Colonic mucosa (tissue), 4 donors: ENCODE results near the gene WNT4. TPM values are rescaled to one million over a fixed set of nuclear protein-coding genes. Genes with fewer than 3 reads are reported as not detected.

ENCODE experiments used
- DNase-seq: peaks from one replicate; pipeline ENCODE4 v3.0.0-alpha.2; 2020
- H3K27ac ChIP-seq: fragments of 200-600 bp; one replicate; pipeline ENCODE4 v1.8.0; 2021
- H3K27me3 ChIP-seq: fragments of 200-600 bp; one replicate; pipeline ENCODE4 v1.8.0; 2021
- H3K36me3 ChIP-seq: fragments of 200-600 bp; one replicate; pipeline ENCODE4 v1.8.0; 2021
- H3K4me1 ChIP-seq: fragments of 200-600 bp; one replicate; pipeline ENCODE4 v1.8.0; 2021; ENCODE audit warnings: mild to moderate bottlenecking
- H3K4me3 ChIP-seq: fragments of 200-600 bp; one replicate; pipeline ENCODE4 v1.8.0; 2021
- H3K9ac ChIP-seq, 2 donors: one replicate each; pipeline ENCODE4 v1.7.0; 2013; ENCODE audit warnings: control low read depth in 2 of 2, low read depth in 2 of 2, low read length in 2 of 2
- H3K9me3 ChIP-seq: fragments of 200-600 bp; one replicate; pipeline ENCODE4 v1.8.0; 2021
- CTCF ChIP-seq: fragments of 200-600 bp; IDR thresholded peaks from one replicate; pipeline ENCODE4 v1.8.0; 2022; ENCODE audit warnings: antibody characterized with exemption, mild to moderate bottlenecking
- intact Hi-C: fragments of 100-400 bp; cut with DNase I; formaldehyde crosslinking; loops from one replicate; pipeline ENCODE4 v1.14.1; 2022
- total RNA-seq, 2 donors: library from RNA; stranded (reverse); fragmentation: NEBNext Ultra II Directional in 1 of 2; extraction: Animal tissue kit (Norgen Biotek cat#: 25700) in 1 of 2; gene quantifications; one replicate each; pipeline ENCODE4 v1.2.1, GENCODE V29; 2021
- donor health status: healthy.
- donor health status: DM: no; HTN: no; CAD: no.
- donor health status: DM: no; HTN: no; CAD: no.

WNT4 gene
- total RNA-seq, 2 donors from 2014 or later = 2.5 to 2.7 TPM

GRCh38 chr1:22169816-22170215 lies 26.9 kb upstream of the WNT4 start:
- Histone ChIP-seq H3K4me3 (no peak overlapping the region), H3K36me3 (no peaks in the 10 kb centered on the region), H3K9me3 (no peaks in the 10 kb centered on the region), H3K27me3 (no peaks in the 10 kb centered on the region), H3K4me1 (no peaks in the 10 kb centered on the region), H3K27ac (no peak overlapping the region), H3K9ac (no peak overlapping the region)
- no peak for TF ChIP-seq CTCF
- intact Hi-C loops = no loop called here
- no peak for DNase-seq

DNA sequence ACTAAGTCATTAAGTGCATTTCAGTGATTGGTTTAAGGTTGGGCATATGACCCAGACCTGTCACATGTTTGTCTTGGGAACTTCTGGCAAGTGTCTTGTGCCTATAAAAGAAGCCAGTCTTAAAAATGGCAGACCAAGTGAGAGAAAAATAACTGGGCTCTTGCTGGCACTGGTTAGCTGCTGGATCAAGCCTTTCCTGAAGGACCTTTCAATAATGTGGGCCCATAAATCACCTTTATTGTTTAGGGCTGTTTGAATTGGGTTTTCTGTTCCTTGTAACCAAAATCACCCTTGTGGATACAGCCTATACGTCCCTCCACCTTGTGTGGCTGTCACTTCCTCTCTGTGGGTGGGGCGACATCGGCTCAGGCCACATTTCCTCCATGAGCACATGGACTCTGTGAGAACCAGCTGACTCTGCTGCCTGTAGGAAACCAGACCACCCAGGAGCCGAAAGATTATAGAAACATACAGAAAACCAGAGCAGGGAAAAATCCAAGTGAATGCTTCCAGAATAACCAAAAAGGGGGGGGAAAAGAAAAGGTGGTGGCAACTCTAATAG lies 25.6 kb upstream of the WNT4 start:
- H3K9ac ChIP-seq = no peak overlapping the region
- no peak for DNase-seq
- H3K36me3 ChIP-seq = no peaks in the 10 kb centered on the region
- no peaks in the 10 kb centered on the region for H3K4me1 ChIP-seq
- no peak for TF ChIP-seq CTCF
- no peak overlapping the region for H3K27ac ChIP-seq
- intact Hi-C loops = no loop called here
- no peak overlapping the region for H3K4me3 ChIP-seq
- no peaks in the 10 kb centered on the region for H3K27me3 ChIP-seq
- no peaks in the 10 kb centered on the region for H3K9me3 ChIP-seq

- Histone ChIP-seq H3K27me3 (no peaks in the 10 kb centered on the region), H3K4me1 (no peaks in the 10 kb centered on the region), H3K27ac (no peak overlapping the region), H3K36me3 (no peaks in the 10 kb centered on the region), H3K4me3 (no peak overlapping the region), H3K9ac (no peak overlapping the region), H3K9me3 (no peaks in the 10 kb centered on the region)
- intact Hi-C loops = no loop called here
- TF ChIP-seq CTCF = no peak
- no peak for DNase-seq
These were observed 23.5 kb upstream of the WNT4 start for GRCh38 chr1:22166439-22166838.

- DNase-seq = no peak
- Histone ChIP-seq H3K36me3 (no peaks in the 10 kb centered on the region), H3K9ac (no peak overlapping the region), H3K4me3 (no peak overlapping the region), H3K4me1 (no peaks in the 10 kb centered on the region), H3K27me3 (no peaks in the 10 kb centered on the region), H3K9me3 (no peaks in the 10 kb centered on the region), H3K27ac (no peak overlapping the region)
- no peak for TF ChIP-seq CTCF
- intact Hi-C loops = no loop called here
These were observed 22.2 kb upstream of the WNT4 start for GRCh38 chr1:22164841-22165808.

DNA sequence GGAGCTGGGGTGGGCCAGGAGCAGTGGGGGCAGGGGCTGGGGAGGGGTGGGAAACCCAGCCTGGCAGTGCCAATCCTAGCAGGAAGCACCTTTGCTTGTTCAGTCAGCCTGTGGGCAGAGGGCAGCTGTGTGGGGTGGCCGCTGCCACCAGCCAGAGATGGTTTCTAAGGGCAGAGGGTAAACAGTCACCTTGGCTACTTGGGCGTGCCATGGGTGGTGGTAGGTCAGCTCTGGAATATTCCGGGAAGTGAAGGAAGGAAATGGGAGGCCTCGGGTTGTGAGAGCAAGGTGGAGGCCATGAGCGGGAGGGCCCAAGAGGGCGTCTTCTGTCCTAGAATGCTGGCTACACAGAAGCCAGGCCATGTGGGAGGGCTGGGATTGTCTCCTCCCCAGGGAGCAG lies 20.7 kb upstream of the WNT4 start:
- intact Hi-C loops = no loop called here

More for the DNA sequence above, 20.7 kb upstream of the WNT4 start:
- no peaks in the 10 kb centered on the region for H3K36me3 ChIP-seq
- H3K27ac ChIP-seq = peak overlapping the region; percentile 29
- H3K9me3 ChIP-seq = no peaks in the 10 kb centered on the region
- peak; percentile 66 for DNase-seq
- no peak overlapping the region for H3K9ac ChIP-seq
- H3K4me1 ChIP-seq = no peaks in the 10 kb centered on the region
- no peaks in the 10 kb centered on the region for H3K27me3 ChIP-seq
- no peak for TF ChIP-seq CTCF
- H3K4me3 ChIP-seq = no peak overlapping the region
